ENCODE data around the gene OGFOD3.

DNA sequence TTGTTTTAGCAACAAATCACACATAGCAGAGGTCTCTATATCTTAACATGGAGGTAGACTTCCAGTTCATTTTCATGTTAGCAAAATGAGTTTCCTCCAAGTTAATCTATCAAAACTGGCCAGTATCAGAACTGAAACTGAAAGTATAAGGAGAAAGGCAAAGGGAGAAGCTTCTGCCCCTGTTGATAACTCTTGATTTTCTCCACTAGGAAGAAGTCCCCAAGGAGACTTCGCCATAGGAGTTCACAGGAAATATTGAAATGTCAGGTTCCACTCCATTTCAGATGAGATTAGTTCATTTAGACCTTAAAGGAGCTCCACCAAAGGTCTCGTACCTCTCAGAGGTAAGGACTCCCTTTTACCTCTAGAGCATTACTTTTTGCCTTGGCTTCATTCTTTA is 1.2 kb upstream of the OGFOD3 start:
- no peak for TF ChIP-seq FOXA1 (IDR thresholded peaks at IDR 0.05)
- TF ChIP-seq CTBP1 (IDR thresholded peaks at IDR 0.05; ENCODE audit: borderline replicate concordance), result no peak
- TF ChIP-seq ELF4 (IDR thresholded peaks at IDR 0.05), result no peak
- no peak for TF ChIP-seq FOXM1 (IDR thresholded peaks at IDR 0.05; ENCODE audit: borderline replicate concordance)
- no peak for TF ChIP-seq SUZ12 (IDR thresholded peaks at IDR 0.05)
- TF ChIP-seq SP1 (IDR thresholded peaks at IDR 0.05), result no peak
- no peak for TF ChIP-seq BHLHE40 (IDR thresholded peaks at IDR 0.05; ENCODE audit: borderline replicate concordance)
- TF ChIP-seq, protein P1, sequence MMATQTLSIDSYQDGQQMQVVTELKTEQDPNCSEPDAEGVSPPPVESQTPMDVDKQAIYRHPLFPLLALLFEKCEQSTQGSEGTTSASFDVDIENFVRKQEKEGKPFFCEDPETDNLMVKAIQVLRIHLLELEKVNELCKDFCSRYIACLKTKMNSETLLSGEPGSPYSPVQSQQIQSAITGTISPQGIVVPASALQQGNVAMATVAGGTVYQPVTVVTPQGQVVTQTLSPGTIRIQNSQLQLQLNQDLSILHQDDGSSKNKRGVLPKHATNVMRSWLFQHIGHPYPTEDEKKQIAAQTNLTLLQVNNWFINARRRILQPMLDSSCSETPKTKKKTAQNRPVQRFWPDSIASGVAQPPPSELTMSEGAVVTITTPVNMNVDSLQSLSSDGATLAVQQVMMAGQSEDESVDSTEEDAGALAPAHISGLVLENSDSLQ (IDR thresholded peaks at IDR 0.05), result no peak
